B cell (primary cell): ENCODE measurements around the gene DVL2.

Experiments used
- EZH2 ChIP-seq: IDR thresholded peaks from 2 replicates; pipeline ENCODE4 v1.6.1; 2012; ENCODE audit warnings: borderline replicate concordance, low read depth, mild to moderate bottlenecking, moderate library complexity, low read length; ENCODE audit not compliant: insufficient read depth, poor library complexity, severe bottlenecking
- TF ChIP-seq, protein P1 (sequence below): fragments of 200-600 bp; IDR thresholded peaks from one replicate; pipeline ENCODE4 v1.8.0; 2022; ENCODE audit warnings: antibody characterized with exemption, mild to moderate bottlenecking

DNA sequence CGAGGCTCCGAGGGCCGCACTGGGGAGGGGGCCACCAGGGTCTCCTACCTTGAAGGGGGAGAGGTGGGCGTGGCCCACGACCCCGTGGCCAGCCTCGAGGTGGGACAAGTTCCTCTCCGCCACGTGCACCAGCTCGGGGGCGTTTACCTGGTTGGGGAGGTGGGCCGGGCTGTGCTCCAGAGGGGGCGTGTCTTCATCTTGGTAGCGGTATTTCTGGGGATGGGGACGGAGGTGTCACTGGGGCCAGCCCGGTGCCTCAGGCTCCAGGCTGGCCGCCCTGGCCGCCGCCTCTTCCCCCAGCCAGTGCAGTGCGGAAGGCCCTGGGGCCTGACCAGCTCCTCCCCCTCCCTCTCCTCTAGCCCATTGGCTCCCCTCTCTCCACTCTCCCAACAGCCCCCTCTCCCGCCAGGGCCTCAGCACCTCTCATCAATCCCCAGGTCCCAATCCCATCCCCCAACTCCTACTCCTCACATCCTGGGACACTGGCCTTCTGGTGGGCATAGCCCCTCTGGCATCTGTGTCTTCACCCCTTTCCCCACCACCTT is 26.2 kb downstream of the DVL2 start:
- TF ChIP-seq, protein P1, sequence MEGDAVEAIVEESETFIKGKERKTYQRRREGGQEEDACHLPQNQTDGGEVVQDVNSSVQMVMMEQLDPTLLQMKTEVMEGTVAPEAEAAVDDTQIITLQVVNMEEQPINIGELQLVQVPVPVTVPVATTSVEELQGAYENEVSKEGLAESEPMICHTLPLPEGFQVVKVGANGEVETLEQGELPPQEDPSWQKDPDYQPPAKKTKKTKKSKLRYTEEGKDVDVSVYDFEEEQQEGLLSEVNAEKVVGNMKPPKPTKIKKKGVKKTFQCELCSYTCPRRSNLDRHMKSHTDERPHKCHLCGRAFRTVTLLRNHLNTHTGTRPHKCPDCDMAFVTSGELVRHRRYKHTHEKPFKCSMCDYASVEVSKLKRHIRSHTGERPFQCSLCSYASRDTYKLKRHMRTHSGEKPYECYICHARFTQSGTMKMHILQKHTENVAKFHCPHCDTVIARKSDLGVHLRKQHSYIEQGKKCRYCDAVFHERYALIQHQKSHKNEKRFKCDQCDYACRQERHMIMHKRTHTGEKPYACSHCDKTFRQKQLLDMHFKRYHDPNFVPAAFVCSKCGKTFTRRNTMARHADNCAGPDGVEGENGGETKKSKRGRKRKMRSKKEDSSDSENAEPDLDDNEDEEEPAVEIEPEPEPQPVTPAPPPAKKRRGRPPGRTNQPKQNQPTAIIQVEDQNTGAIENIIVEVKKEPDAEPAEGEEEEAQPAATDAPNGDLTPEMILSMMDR = no peak
- TF ChIP-seq EZH2 = no peak
